HG02840 (cell line): Measurements from ENCODE around the gene TLR2.
"Not testable (repeated sequence)": the region's sequence is repeated elsewhere in the genome, so short reads cannot be mapped to it uniquely, and the experiment has no call there.

Experiments
- ATAC-seq: cut with Tn5 transposase; IDR thresholded peaks from one replicate; pipeline ENCODE4 v1.9.1; 2021; ENCODE audit warnings: mild to moderate bottlenecking, moderate library complexity, moderate number of reproducible peaks; ENCODE audit not compliant: unreplicated experiment, low FRiP score

Gene TLR2

DNA sequence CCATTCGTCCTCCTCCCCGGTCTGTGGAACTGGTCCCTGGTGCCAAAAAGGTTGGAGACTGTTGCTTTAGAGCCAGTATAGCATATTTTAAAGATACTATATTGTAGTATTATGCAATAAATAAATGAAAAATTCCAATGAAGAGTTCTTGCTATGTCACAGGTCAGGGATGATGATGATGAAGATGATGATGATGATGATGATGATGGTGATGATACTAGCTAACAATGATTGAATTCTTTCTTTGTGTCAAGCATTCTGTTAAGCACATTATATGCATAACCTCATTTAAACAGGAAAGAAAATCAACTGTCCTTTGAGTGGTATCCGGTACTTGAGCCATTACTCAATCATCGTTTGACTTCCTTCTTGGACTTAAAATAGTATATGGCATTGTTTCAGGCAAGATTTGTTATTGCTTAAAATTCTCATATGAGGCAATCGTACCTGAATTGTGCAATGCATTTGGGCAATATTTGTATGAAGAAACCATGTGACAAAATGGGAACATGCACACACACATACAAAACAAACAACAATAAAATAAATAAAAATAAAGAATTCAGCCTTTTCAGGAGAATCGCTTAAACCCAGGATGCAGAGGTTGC, 22.8 kb upstream of the TLR2 start:
- ATAC-seq = no peak

DNA sequence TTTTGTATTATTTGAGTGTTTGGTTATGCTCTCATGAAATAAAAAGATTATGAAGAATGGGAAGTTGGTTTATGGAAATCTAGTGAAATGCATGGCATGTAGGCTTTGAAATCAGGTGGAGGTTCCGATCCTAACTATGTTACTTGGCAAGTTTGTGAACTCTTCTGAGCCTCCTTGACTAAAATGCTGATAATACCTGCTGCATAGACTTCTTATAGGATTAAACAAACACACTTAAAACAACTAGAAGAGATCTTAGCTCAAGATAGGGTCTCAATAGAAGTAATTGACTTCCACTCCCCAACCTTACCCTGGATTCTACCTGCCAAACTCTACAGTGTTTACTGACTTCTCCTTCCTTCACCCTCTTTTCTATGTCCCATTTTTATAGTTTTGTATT, 22.2 kb upstream of the TLR2 start:
- no peak for ATAC-seq

DNA sequence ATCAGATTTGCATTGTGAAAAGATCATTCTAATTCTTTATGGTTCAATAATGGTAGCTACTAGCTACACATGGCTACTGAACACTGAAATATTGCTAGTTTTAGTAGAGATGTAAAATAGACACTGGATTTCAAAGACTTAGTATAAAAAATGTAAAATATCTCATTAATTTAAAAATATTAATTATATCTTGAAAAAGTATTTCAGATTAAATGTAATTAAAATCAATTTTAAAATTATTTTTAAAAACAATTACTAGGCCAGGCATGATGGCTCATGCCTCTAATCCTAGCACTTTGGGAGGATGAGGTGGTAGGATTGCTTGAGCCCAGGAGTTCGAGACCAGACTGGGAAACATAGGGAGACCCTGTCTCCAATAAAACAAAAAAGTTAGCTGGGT, 20.4 kb upstream of the TLR2 start:
- no peak for ATAC-seq

DNA sequence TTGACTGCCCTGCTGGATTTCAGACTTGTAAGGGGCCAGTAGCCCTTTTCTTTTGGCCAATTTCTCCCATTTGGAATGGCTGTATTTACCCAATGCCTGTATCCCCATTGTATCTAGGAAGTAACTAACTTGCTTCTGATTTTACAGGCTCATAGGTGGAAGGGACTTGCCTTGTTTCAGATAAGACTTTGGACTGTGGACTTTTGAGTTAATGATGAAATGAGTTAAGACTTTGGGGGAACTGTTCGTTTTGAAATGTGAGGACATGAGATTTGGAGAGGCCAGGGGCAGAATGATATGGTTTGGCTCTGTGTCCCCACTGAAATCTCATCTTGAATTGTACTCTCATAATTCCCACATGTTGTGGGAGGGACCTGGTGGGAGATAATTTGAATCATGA, 17.6 kb upstream of the TLR2 start:
- not testable (repeated sequence) for ATAC-seq

DNA sequence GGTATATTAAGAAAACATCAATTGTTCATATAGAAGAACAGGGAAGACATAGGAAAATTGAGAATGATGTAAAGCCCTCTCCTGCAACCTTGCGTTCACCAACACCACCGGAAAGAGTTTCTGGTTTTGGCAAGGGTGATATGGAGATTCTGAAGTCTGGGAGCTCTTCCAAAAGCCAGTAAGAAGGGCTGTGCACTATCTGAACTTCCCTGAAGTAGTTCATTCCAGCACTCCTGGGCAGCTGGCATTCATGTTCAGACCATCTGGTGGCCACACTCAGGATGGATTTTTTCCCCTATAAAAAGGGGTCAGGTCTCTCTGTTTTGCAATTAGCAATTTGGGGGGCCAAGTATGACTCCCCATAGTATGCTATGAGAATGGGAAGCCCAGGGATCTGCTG, 15.4 kb upstream of the TLR2 start:
- ATAC-seq = no peak

DNA sequence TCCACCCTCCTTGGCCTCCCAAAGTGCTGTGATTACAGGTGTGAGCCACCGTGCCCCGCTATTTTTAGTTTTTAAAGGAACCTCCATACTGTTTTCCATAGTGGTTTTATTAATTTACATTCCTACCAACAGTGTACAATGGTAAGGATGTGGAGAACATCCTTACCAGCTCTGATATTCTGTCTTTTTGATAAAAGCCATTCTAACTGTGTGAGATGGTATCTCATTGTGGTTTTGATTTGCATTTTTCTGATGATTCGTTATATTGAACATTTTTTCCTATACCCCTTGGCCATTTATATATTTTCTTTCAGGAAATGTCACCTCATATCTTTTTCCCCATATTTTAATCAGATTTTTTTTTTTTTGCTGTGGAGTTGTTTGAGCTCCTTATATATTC, 14.2 kb upstream of the TLR2 start:
- ATAC-seq = no peak

DNA sequence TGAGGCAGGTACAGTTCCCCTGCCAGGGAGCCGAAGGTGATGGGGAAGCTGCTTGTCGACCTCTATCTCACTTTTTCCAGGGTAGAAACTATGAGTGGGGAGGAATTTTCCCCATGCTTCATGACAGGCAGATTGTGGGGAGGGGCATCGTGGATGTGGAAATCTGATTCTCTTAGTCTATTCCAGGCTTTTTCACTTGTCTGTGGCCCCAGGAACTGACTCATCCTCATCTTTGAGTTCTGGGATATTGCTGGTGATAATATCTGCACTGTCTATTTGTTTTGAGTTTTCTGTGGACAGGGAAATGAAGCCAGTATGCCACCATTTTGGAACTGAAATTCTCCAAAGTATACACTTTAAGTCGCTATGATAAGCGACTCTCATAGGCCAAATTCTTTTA, 7.6 kb upstream of the TLR2 start:
- no peak for ATAC-seq

DNA sequence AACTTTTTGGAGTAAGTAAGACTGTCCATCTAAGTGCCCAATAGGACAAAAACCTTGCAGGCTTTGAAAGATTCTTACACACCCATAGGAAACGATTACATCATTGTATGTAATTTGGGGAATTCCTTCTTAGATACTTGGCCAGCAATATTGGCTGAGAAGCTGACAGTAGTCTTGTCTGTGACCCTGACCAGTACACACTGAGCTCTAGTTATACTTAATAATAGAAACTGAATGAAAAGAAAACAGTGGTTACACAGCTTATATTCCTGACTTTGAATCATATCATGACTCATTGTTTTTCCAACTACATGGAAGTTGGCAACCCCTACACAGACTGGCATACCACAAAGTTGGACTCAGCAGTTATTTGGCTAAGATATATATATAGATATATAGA, 7.1 kb upstream of the TLR2 start:
- ATAC-seq = no peak

DNA sequence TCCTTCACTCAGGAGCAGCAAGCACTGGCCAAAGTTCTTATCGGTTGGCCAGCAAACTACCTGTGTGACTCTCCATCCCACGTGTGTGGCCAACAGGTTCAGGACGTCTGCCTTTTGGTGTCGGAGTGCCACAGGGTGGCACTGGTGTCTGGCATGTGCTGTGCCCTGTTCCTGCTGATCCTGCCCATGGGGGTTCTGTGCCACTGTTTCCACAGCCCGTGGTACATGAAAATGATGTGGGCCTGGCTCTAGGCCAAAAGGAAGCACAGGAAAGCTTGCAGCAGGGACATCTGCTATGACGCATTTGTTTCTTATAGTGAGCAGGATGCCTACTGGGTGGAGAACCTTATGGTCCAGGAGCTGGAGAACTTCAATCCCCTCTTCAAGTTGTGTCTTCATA, 4.6 kb upstream of the TLR2 start:
- ATAC-seq = no peak

DNA sequence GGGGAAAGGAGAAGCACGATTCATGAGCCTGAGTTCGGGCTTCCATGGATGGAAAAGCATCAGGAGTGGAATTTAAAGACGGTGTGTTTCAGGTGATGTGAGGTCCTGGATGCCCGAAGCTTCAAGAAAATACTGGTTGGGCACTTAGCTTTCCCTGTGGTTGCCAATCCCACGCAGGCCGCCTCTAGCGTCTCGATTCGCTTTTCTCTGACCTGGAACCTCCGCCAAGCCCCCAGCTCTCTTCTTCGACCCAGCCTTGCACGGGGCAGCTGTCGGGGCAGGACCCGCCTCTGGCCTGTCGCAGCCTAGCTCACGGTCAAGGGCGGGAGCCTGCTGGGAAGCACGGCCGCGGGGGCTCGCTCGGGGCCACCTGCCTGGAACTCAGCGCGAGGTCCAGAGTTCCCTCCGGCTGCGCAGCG, 308 bp upstream of the TLR2 start:
- ATAC-seq = no peak

DNA sequence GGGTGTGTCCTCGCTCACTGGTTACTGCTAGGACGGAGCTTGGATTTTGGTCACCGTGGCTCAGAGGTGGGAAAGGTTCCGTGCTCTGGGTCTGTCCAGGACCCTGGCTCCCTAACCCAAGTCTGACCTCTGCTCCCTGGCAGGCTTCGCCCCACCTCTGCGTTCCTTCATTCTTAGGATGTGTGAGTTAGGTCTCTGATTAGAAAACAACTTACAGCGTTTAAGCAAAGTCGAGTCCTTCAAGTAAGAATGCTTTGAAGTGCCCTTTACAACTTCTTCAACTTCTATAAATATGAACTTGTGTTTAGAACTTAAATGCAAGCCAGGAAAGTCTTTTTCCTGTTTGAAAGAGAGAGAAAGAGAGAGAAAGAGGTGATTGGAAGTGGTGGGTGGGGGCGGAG, 891 bp downstream of the TLR2 start:
- ATAC-seq = peak; percentile 12

DNA sequence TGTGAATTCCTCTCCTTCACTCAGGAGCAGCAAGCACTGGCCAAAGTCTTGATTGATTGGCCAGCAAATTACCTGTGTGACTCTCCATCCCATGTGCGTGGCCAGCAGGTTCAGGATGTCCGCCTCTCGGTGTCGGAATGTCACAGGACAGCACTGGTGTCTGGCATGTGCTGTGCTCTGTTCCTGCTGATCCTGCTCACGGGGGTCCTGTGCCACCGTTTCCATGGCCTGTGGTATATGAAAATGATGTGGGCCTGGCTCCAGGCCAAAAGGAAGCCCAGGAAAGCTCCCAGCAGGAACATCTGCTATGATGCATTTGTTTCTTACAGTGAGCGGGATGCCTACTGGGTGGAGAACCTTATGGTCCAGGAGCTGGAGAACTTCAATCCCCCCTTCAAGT, 20.4 kb downstream of the TLR2 start:
- ATAC-seq = no peak

DNA sequence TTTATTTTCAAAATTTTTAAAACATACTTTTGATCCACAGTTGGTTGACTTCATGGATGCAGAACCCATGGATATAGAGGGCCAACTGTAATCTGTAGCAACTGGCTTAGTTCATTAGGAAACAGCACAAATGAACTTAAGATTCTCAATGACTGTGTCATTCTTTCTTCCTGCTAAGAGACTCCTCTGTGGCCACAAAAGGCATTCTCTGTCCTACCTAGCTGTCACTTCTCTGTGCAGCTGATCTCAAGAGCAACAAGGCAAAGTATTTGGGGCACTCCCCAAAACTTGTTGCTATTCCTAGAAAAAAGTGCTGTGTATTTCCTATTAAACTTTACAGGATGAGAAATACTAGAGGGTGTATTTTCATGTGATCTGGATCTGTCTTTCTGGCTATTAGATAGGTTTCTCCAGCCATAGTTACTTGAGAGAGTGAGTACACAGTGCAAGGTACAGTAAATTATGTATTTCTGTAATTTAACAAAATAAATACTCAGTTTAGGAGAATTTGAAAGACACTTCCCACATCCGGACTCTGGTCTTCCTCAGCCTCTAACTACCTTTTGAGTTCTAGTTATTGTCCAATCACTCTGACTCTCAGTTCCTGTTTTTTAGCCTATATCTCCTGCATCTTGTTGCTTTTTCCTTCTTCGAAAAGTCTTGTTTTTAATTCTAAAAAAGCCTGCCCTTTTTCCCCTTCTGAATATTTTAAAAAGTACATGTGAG, 21.8 kb downstream of the TLR2 start:
- ATAC-seq = no peak

DNA sequence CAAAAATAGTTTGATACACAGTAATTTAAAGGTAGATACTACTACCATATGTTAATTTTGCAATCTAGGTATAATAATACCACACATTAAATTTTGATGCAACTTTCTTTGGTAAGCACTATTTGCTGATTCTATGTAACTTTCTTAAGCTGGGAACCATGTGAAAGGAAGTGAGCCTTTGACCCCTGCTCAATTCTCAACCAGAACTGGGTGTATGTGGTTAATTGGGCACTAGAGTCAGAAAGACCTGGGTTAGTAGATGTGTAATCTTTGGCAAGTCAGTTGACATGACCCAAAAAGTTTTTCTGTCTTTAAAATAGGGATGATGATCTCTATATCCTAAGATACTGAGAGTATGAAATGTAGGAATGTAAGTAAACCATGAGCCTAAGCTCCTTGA, 22.4 kb downstream of the TLR2 start:
- no peak for ATAC-seq

DNA sequence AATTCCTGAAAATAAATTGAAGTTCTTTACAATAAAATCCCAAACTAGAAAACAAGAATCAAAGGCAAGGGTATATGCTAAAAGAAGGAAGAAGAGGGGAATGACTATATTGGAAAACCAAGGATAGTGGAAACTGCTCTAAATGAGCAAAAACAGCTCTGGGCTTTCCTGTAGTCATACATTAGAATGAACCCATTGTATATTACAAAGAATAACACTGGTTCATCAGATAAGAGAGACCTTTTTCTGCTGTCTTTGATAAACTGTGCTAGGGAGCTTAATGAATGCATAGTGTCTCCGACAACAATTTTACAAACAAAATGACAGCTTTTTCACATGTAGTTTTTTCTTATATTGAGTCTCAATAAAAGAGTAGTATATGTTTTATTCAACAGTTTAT, 26.6 kb downstream of the TLR2 start:
- ATAC-seq = no peak

DNA sequence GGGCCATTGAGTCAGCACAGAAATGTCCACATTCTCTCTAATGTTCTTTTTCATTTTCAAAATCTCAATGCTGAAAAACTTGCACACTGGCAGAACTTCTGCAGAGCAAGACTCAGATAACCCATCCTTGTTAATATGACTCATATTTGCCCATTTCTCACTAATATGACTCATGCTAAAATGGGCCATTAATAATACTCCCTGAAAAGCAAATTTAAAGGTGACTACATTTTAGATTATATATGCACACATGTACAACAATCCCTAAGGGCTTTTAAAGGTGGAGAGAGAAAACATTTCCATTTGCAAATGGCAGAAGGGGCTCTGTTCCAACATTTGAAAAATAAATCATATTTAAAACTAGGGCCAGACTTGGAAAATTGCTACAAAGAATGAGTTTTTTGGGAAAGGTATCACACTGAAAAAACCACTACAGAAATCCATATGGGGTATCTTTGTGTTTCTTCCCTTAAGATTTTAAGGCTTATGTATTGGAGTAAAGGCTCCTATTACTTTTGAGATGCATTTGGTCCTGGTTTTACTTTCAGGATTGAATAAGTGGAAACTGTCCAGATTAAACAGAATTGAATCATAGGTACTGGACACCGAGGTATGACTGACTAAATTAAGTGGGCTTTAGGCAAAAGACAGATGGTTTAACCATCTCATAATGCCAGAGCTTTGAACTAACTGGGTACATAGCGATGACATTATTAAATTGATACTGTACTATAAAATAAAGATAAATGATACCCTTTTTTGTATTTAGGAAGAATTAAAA, 30.0 kb downstream of the TLR2 start:
- ATAC-seq = no peak

DNA sequence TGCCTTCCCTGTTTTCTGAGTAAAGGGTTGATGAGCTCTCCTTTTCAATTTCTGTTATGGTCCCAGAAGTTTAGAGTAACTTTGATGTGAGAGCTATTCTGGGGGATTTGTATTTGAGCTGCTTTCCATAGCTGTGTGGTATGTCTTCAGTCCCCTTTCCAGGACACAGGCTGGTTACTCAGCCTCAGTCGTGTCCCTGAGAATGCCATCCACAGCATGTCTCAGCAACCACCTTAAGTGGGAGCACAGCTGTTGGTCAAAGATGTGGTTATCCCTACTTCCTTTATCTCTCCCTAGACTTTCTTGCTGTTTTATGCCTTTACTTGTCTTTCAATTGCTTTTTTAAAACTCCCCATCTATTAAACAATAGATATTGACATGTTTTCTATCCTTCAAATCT, 38.0 kb downstream of the TLR2 start:
- ATAC-seq = no peak

DNA sequence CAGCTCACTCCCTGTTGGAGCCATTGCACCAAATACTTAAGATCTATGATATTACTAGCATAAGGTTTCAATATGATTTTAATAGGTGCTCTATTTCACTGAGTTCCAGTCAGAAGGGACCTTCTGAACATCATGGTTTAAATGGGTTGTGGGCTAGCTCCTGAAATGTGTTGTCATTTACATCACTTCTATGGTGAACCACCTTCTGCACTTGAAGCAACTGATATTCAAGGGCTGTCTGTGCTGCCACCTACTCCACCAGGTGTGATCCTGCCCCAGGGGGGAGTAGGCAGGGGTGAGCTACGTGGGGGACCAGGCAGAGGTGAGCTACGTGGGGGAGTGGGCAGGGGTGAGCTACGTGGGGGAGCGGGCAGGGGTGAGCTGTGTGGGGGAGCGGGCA, 40.5 kb downstream of the TLR2 start:
- no peak for ATAC-seq

DNA sequence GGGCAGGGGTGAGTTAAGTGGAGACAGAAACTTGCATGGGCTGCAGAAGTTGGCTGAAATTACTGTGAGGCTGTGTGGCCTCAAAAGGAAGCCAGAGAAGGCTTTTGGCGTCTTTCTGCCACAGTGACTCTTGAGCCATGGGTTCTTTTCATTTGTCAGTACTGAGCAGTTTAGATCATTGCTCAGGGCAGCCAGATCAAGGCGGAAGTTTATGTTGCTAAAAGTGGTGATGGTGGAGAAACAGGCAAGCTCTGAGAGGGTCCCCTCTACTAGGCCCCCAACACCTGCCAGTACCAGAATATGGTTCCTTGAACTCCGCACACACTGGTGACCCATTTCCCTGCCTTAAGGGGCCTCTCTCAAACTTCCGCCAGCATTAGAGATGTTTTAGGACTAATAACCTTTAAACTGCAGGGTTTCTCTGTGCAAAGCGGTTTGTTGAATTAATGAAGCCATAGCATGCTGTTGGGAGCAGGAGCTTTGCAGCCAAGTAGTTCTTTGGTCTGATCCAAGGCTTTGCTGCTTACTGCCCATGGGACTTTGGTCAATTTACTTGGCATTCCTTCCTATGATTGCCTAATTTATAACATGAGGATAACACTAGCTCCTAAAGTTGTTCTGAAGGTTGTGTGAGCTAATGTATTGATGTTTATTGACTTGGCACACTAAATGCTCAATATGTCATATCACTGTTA, 41.2 kb downstream of the TLR2 start:
- ATAC-seq = no peak

DNA sequence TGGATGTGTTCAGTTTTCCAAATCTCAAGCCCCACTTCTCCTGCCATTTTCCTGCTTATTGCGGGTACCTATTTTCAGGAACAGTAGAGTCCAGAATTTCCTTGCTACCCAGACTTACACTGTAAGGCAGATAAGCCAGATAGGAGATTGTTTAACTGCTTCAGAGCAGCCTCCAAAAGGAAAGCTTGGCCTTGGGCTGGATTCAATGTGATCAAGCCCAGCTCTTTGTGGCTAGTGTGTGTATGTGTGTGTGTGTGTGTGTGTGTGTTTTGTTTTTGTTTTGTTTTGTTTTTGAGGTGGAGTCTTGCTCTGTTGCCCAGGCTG, 41.7 kb downstream of the TLR2 start:
- ATAC-seq = no peak

DNA sequence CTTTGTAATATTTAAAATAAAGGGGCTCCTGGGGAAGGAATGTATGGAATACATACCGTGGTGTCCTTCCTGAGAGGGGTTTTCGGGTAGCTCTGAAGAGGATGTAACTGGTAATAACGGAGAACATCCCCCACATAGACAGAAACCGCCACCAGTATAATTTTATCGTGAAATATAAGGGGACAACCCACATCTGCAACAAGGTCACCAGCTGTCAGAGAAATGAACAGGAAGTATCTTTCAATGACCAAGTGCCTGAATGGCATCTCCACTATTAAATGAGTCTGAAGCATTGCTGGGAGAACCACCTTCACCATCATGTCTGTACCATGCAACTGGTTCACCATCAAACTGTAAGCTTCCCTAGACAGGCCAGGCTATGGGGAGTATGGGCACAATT, 44.1 kb downstream of the TLR2 start:
- no peak for ATAC-seq
